Thoracic aorta (tissue), 2 donors: ENCODE results near the gene EPS8L1. TPM values are rescaled to one million over a fixed set of nuclear protein-coding genes. Genes with fewer than 3 reads are reported as not detected.

ENCODE experiments used
- ATAC-seq: fragments of 150-250 bp; one replicate; pipeline ENCODE4 v1.8.0; 2017; ENCODE audit warnings: low read depth; ENCODE audit not compliant: insufficient number of reproducible peaks, low FRiP score
- DNase-seq: peaks from one replicate; pipeline ENCODE4 v3.0.0-alpha.2; 2020; ENCODE audit warnings: low spot score
- H3K27ac ChIP-seq, 2 donors: fragments of 200-600 bp; sonication (generic); 1 replicate in 1 of 2; 2 replicates in 1 of 2; pipeline ENCODE4 v1.5.1; 2016; ENCODE audit warnings: mild to moderate bottlenecking in 2 of 2, moderate library complexity in 2 of 2
- H3K27me3 ChIP-seq: fragments of 200-600 bp; sonication (generic); replicated peaks from 2 replicates; pipeline ENCODE4 v1.6.0; 2016; ENCODE audit warnings: mild to moderate bottlenecking; ENCODE audit not compliant: insufficient read depth
- H3K36me3 ChIP-seq: fragments of 200-600 bp; sonication (generic); one replicate; pipeline ENCODE4 v1.5.1; 2016
- H3K4me1 ChIP-seq, 2 donors: fragments of 200-600 bp; sonication (generic); 1 replicate in 1 of 2; 2 replicates in 1 of 2; pipeline versions ENCODE4 v1.5.1 to v1.6.0; 2016; ENCODE audit warnings: low read depth in 2 of 2, mild to moderate bottlenecking in 1 of 2; ENCODE audit not compliant: control insufficient read depth in 1 of 2
- H3K4me3 ChIP-seq: fragments of 200-600 bp; sonication (generic); 2 replicates; pipeline ENCODE4 v1.5.1; 2016; ENCODE audit warnings: mild to moderate bottlenecking
- H3K9me3 ChIP-seq: fragments of 200-600 bp; sonication (generic); 2 replicates; pipeline ENCODE4 v1.5.1; 2016
- total RNA-seq, 2 donors: library from RNA; depleted of rRNA; stranded (reverse); fragments of >200 nt; gene quantifications; one replicate each; pipeline versions ENCODE4 v1.1.0 to v1.2.3, GENCODE V29; 2016
- TF ChIP-seq, protein P1 (sequence below): fragments of 200-600 bp; sonication (generic); IDR thresholded peaks from one replicate; pipeline ENCODE4 v1.5.1; 2019; ENCODE audit warnings: antibody characterized with exemption

EPS8L1 gene
- total RNA-seq, 2 donors from 2014 or later, result 5.4 to 16.3 TPM

DNA sequence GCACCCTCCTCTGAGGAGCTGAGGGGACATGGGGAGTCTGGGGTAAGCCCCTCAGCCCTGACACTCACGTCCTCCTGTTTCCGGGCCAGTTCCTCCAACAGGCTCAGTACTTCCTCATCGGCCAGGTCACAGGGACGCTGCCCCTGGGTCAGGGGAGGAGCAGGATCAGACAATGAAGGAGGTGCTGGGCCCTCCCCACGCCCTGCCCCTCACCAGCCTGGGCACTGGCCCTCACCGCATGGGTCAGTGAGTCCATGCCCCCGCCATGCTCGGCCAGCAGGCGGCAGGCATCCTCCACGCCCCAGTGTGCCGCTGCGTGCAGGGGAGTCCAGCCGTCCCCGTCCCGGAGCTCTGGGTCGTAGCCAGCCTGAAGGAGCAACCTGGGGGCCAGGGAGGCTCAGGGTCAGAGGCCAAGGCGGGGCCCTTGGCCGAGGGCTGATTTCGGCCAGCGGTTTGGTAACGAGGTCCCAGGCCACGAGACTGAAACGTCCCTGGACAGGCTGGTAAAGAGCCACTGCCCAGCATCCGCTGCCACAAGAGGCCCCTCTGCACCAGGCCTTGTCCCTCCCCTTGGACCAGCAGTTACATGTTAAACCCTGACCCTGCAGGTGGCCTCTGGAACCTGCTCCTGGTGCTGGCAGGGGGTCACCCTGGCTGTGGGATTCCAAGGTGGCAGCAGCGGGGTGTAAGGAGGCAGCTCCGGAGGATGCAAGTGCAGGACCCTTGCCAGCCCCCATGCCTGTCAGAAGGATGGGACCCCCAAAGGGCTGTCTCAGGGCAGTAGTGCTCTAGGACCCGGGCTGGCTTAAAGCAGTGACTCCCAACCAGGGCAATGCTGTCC lies 23.3 kb downstream of the EPS8L1 start:
- Histone ChIP-seq H3K36me3 (peaks cover 65% of the 10 kb centered on the region), H3K27ac (no peak overlapping the region)
- TF ChIP-seq, protein P1, sequence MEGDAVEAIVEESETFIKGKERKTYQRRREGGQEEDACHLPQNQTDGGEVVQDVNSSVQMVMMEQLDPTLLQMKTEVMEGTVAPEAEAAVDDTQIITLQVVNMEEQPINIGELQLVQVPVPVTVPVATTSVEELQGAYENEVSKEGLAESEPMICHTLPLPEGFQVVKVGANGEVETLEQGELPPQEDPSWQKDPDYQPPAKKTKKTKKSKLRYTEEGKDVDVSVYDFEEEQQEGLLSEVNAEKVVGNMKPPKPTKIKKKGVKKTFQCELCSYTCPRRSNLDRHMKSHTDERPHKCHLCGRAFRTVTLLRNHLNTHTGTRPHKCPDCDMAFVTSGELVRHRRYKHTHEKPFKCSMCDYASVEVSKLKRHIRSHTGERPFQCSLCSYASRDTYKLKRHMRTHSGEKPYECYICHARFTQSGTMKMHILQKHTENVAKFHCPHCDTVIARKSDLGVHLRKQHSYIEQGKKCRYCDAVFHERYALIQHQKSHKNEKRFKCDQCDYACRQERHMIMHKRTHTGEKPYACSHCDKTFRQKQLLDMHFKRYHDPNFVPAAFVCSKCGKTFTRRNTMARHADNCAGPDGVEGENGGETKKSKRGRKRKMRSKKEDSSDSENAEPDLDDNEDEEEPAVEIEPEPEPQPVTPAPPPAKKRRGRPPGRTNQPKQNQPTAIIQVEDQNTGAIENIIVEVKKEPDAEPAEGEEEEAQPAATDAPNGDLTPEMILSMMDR, result no peak

DNA sequence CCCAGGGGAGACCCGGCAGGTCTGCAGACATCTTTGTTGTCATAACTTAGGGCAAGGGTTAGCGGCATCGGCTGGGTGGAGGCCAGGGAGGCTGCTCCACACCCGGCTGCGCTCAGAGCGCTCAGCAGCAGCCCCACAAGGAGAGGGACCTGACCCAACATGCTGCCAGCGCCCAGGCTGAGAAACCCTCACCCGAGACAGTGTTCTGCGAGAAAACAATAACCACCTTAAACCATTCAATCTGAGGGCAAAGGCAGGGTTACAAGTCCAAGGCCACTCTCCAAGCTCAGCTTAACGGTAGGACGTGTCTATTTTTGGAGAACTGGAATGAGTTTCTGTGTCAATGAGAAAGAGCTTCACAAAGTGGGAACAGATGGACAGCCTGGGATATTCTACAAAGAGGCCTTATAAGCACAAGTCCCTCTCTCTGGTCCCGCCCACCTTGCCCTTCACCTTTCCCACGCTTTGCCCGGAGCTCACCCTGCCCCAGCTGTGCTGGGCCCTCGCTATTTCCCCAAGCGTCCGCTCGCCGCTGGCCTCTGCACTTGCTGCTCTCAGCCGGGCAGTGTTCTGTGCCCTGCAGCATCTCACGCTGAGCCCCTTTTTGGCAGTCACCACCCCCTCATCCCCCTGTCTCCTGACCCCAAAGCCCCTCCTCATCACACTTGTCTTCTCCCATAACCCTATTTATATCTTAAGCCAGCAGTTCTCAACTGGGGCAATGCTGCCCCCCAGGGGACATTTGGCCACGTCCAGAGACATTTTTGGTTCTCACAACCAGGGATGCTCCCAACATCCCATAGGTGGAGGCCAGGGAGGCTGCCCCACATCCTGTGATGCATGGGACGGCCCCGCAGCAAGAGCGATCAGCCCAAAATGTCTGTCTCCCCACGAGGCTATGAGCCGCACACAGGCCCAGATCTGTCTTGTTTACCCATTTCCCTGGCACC lies 24.2 kb downstream of the EPS8L1 start:
- TF ChIP-seq, protein P1, result no peak
- H3K4me1 ChIP-seq, result no peaks in the 10 kb centered on the region
- ATAC-seq, result no peak
- H3K4me3 ChIP-seq, result no peak overlapping the region
- no peak for DNase-seq
- peaks cover 6% of the 10 kb centered on the region for H3K9me3 ChIP-seq
- peaks cover 58% of the 10 kb centered on the region for H3K36me3 ChIP-seq
- H3K27ac ChIP-seq, result no peak overlapping the region
- H3K27me3 ChIP-seq, result no peaks in the 10 kb centered on the region

More for the DNA sequence above, 23.3 kb downstream of the EPS8L1 start:
- Histone ChIP-seq H3K9me3 (peaks cover 6% of the 10 kb centered on the region), H3K4me3 (no peak overlapping the region), H3K4me1 (no peaks in the 10 kb centered on the region), H3K27me3 (no peaks in the 10 kb centered on the region)
- ATAC-seq (no peak), DNase-seq (no peak)

DNA sequence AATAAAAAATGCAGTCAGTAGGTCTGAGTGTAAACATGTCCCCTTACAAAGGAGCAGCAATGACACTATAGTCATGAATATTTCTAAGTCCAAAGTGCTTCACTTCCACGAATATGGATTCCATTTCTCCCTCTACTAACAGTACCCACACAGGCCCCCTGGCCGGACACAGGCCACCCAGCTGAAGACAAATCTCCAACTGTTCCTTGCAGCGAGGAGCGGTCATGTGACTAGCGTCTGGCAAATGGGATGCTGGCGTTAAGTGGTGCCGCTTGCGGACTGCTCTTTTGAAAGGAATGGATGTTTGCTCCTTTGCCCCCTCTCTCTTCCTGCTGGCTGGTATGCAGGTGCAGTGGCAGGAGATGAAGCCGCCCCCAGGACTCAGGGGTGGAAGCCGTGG lies 25.6 kb downstream of the EPS8L1 start:
- DNase-seq (no peak), ATAC-seq (no peak)
- Histone ChIP-seq H3K4me3 (no peak overlapping the region), H3K36me3 (peaks cover 51% of the 10 kb centered on the region), H3K4me1 (no peaks in the 10 kb centered on the region), H3K9me3 (peaks cover 6% of the 10 kb centered on the region), H3K27me3 (no peaks in the 10 kb centered on the region), H3K27ac (no peak overlapping the region)
- TF ChIP-seq, protein P1, result no peak

DNA sequence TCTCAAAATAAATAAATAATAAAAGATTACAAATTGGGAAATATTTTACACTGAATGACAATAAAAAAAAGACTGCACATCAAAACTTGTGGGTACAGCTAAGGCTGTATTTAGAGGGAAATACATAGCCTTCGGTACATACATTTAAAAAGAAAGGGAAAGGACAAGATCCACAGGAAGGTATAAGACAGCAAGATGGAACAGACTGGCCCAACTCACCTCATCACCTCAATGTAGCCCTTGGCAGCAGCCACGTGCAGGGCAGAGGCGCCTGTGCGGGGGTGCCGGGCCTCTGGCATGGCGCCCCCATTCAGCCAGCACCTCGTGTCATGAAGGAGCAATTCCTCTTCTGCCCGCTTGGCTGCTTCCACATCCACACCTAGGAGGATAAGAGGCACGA lies 27.5 kb downstream of the EPS8L1 start:
- Histone ChIP-seq H3K9me3 (peaks cover 6% of the 10 kb centered on the region), H3K4me1 (no peaks in the 10 kb centered on the region), H3K27ac (no peak overlapping the region), H3K36me3 (peaks cover 47% of the 10 kb centered on the region), H3K4me3 (no peak overlapping the region), H3K27me3 (no peaks in the 10 kb centered on the region)
- TF ChIP-seq, protein P1, result no peak
- no peak for DNase-seq
- no peak for ATAC-seq

DNA sequence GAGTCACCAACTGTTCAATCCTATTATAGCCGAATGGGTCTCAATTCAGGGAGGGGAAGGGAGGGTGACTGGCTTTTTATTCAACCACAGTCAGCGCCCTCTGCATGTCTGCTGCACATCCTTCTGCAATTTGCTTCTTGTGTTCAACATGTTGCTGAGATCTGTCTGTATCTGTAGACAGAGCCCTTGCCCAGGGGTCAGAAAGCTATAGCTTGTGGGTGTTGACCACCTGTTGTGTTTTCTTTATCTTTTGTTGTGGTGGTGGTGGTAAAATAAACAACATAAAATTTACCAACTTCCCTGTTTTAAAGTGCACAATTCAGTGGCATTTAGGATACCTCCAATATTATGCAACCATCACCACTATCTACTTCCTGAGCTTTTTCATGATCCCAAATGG lies 29.6 kb downstream of the EPS8L1 start:
- Histone ChIP-seq H3K9me3 (peaks cover 6% of the 10 kb centered on the region), H3K4me1 (no peaks in the 10 kb centered on the region), H3K27ac (no peak overlapping the region), H3K27me3 (no peaks in the 10 kb centered on the region), H3K36me3 (peaks cover 30% of the 10 kb centered on the region), H3K4me3 (no peak overlapping the region)
- DNase-seq, result no peak
- TF ChIP-seq, protein P1, result no peak
- ATAC-seq, result no peak
